NT2/D1 (cell line): ENCODE data around the gene TRAK1.

Experiments
- DNase-seq: peaks from one replicate; pipeline ENCODE4 v3.0.0-alpha.2; 2011; ENCODE audit warnings: low read depth, low spot score
- H3K27me3 ChIP-seq: 2 replicates; pipeline ENCODE4 v1.6.0; 2011; ENCODE audit warnings: mild to moderate bottlenecking; ENCODE audit not compliant: insufficient read length, insufficient read depth
- H3K36me3 ChIP-seq: 2 replicates; pipeline ENCODE4 v1.6.1; 2011; ENCODE audit warnings: mild to moderate bottlenecking, low read length, mixed read lengths; ENCODE audit not compliant: insufficient read depth, insufficient read length
- H3K4me1 ChIP-seq: 2 replicates; pipeline ENCODE4 v1.5.1; 2011; ENCODE audit not compliant: insufficient read depth, insufficient read length
- H3K4me3 ChIP-seq: 2 replicates; pipeline ENCODE4 v1.5.1; 2011; ENCODE audit warnings: low read depth; ENCODE audit not compliant: insufficient read length
- H3K9ac ChIP-seq: 2 replicates; pipeline ENCODE4 v1.6.0; 2011; ENCODE audit warnings: low read depth; ENCODE audit not compliant: insufficient read length
- H3K9me3 ChIP-seq: 2 replicates; pipeline ENCODE4 v1.5.1; 2011; ENCODE audit warnings: mild to moderate bottlenecking, low read length; ENCODE audit not compliant: insufficient read depth
- SUZ12 ChIP-seq: IDR thresholded peaks from 2 replicates; pipeline ENCODE4 v1.6.1; 2011; ENCODE audit not compliant: insufficient read length, insufficient read depth; ENCODE audit errors: extremely low read depth
- YY1 ChIP-seq: IDR thresholded peaks from 2 replicates; pipeline ENCODE4 v1.6.1; 2011; ENCODE audit not compliant: insufficient read length, insufficient read depth
- ZNF274 ChIP-seq: IDR thresholded peaks from 2 replicates; pipeline ENCODE4 v1.6.1; 2011; ENCODE audit warnings: mild to moderate bottlenecking, low read depth, low read length

Gene TRAK1

GRCh38 chr3:42115946-42116345 lies 24.8 kb downstream of the TRAK1 start:
- Histone ChIP-seq H3K36me3 (no peaks in the 10 kb centered on the region), H3K9ac (no peak overlapping the region), H3K4me1 (peaks cover 2% of the 10 kb centered on the region), H3K27me3 (no peaks in the 10 kb centered on the region), H3K4me3 (no peak overlapping the region), H3K9me3 (no peaks in the 10 kb centered on the region)
- TF ChIP-seq ZNF274 (no peak), SUZ12 (no peak), YY1 (no peak)
- DNase-seq, result no peak

GRCh38 chr3:42116466-42116865 lies 25.3 kb downstream of the TRAK1 start:
- no peak overlapping the region for H3K4me3 ChIP-seq
- no peaks in the 10 kb centered on the region for H3K27me3 ChIP-seq
- peaks cover 2% of the 10 kb centered on the region for H3K4me1 ChIP-seq
- DNase-seq, result no peak
- no peaks in the 10 kb centered on the region for H3K9me3 ChIP-seq
- H3K9ac ChIP-seq, result no peak overlapping the region
- no peaks in the 10 kb centered on the region for H3K36me3 ChIP-seq
- no peak for TF ChIP-seq ZNF274
- no peak for TF ChIP-seq YY1
- TF ChIP-seq SUZ12, result no peak

GRCh38 chr3:42117175-42118008 lies 26.2 kb downstream of the TRAK1 start:
- H3K27me3 ChIP-seq, result no peaks in the 10 kb centered on the region
- H3K9ac ChIP-seq, result peak overlapping the region; percentile 43
- H3K4me3 ChIP-seq, result no peak overlapping the region
- TF ChIP-seq ZNF274, result no peak
- no peak for TF ChIP-seq YY1
- TF ChIP-seq SUZ12, result no peak
- DNase-seq, result peak; percentile 13
- H3K9me3 ChIP-seq, result no peaks in the 10 kb centered on the region
- H3K4me1 ChIP-seq, result peaks cover 2% of the 10 kb centered on the region
- no peaks in the 10 kb centered on the region for H3K36me3 ChIP-seq

GRCh38 chr3:42118762-42119361 lies 27.7 kb downstream of the TRAK1 start:
- H3K27me3 ChIP-seq, result no peaks in the 10 kb centered on the region
- H3K9me3 ChIP-seq, result no peaks in the 10 kb centered on the region
- H3K4me3 ChIP-seq, result no peak overlapping the region
- TF ChIP-seq YY1 (no peak), ZNF274 (no peak), SUZ12 (no peak)
- peak; percentile 47 for DNase-seq
- H3K36me3 ChIP-seq, result no peaks in the 10 kb centered on the region
- H3K4me1 ChIP-seq, result peaks cover 5% of the 10 kb centered on the region
- no peak overlapping the region for H3K9ac ChIP-seq

GRCh38 chr3:42119561-42120355 lies 28.6 kb downstream of the TRAK1 start:
- TF ChIP-seq SUZ12 (no peak), YY1 (no peak), ZNF274 (no peak)
- no peak for DNase-seq
- no peaks in the 10 kb centered on the region for H3K27me3 ChIP-seq
- H3K4me3 ChIP-seq, result no peak overlapping the region
- peaks cover 5% of the 10 kb centered on the region for H3K4me1 ChIP-seq
- no peaks in the 10 kb centered on the region for H3K36me3 ChIP-seq
- no peak overlapping the region for H3K9ac ChIP-seq
- no peaks in the 10 kb centered on the region for H3K9me3 ChIP-seq

- Histone ChIP-seq H3K36me3 (peaks cover 1% of the 10 kb centered on the region), H3K4me1 (peaks cover 5% of the 10 kb centered on the region), H3K27me3 (no peaks in the 10 kb centered on the region), H3K4me3 (no peak overlapping the region), H3K9ac (no peak overlapping the region), H3K9me3 (no peaks in the 10 kb centered on the region)
- DNase-seq, result no peak
- TF ChIP-seq SUZ12 (no peak), YY1 (no peak), ZNF274 (no peak)
Measured at GRCh38 chr3:42120866-42121265, 29.7 kb downstream of the TRAK1 start.
